RWPE1 (cell line): ENCODE data around the gene PPOX.

ENCODE experiments used
- CTCF ChIA-PET: fragments of 350-600 bp; sonication (Branson Sonifier 250); formaldehyde crosslinking; extraction: SDS; loops from one replicate; lab custom pipeline; 2021; lab: Yijun Ruan, JAX
- POLR2A ChIA-PET: fragments of 400-600 bp; formaldehyde crosslinking; extraction: SDS; loops from one replicate; lab custom pipeline; 2020; ENCODE audit warnings: antibody characterized with exemption; ENCODE audit not compliant: low non-redundant PET; lab: Yijun Ruan, JAX
- DNase-seq: peaks from one replicate; pipeline ENCODE4 v3.0.0; 2012; ENCODE audit warnings: low spot score
- H3K27ac ChIP-seq: fragments of 450-650 bp; 2 replicates; pipeline ENCODE4 v1.5.1; 2017
- CTCF ChIP-seq: fragments of 450-650 bp; conservative IDR thresholded peaks from 2 replicates; pipeline ENCODE4 v1.5.1; 2017; ENCODE audit warnings: low read depth, mild to moderate bottlenecking

Gene PPOX

DNA sequence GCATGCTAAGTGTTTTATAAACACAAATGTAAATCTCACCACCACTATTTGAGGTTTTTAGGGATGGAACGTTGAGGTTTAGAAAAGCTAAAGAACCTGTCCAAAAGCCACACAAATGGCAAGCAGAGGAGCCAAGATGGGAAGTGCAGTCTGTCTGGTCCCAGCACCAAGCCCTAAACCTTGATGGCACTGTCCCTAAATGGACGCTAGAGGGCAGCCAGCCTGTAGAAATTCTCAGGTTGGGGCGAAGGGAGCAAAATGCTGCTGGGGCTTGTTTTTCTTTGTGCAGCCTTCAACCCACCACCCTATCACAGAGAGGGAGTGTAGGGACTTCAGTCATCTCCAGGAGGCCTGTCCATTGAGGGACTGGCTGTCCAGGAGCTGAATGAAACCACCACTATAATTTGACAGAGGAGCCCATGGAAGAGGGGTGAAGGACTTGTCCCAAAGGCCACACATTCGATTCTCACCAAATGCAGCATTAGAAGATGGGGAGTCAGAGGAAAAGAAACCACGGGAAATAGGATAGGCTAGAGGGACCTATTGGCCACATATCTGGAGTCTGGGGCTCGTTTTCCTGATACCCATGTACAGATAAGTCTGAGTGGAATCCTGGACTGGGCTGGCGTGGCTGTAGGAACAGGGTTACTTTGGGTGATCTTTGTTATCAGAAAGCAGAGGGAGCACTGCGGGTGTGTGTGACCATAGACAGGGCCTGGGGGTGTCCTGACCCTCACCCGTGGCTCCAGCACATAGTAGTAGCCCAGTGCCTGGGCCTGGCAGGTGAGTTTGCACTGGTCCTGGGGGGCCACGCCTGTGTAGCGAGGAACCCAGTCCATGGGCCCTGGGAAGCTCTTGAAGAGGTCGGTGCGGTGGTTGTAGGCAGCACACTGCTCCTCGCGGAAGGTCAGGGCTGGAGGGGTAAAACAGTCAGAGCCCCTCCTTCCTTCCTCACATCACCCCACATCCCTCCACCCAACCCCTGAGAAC, 26.5 kb downstream of the PPOX start:
- H3K27ac ChIP-seq = peak overlapping the region; percentile 10; the same call in 1 of the 2 replicates
- ChIA-PET POLR2A (no interaction called here), CTCF (interaction anchor here (0.6 to 1.8 kb wide), 10 partner anchors 10 to 208 kb away, joined by 3 to 4 read pairs (median 3); partner anchors contain the start of genes NDUFS2, PPOX and TOMM40L)
- TF ChIP-seq CTCF = peak; percentile 93
- peak; percentile 78 for DNase-seq

GRCh38 chr1:161193561-161194235, 27.5 kb downstream of the PPOX start:
- ChIA-PET CTCF (interaction anchor here (0.6 to 1.8 kb wide), 5 partner anchors 28 to 189 kb away, joined by 3 to 5 read pairs (median 4); partner anchors contain the start of genes PPOX and TOMM40L), POLR2A (no interaction called here)
- TF ChIP-seq CTCF = no peak
- DNase-seq = no peak
- peak overlapping the region; percentile 10; the same call in 1 of the 2 replicates for H3K27ac ChIP-seq

- ChIA-PET POLR2A (no interaction called here), CTCF (no interaction called here)
- no peak for TF ChIP-seq CTCF
- no peak for DNase-seq
- H3K27ac ChIP-seq = no peak overlapping the region
Measured at GRCh38 chr1:161195171-161195570, 28.9 kb downstream of the PPOX start.

DNA sequence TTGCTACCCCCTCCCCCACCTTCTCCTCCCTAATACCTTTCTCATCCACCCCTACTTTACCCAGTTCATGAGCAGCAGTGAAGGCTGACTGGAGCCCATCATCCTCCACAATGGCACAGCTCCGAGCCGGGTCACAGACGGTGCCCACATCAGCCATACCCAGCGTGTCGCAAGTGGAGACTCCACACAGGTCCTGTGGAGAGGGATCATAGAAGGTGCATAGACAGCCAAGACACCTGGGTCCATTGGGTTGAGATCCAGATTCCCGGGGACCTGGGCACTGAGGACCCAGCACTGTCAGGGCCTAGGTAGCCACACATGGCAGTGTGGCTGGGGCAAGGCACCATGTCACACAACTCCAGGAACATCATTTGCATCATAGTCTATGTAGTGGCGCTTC, 29.9 kb downstream of the PPOX start:
- DNase-seq = no peak
- TF ChIP-seq CTCF = no peak
- ChIA-PET CTCF (no interaction called here), POLR2A (no interaction called here)
- no peak overlapping the region for H3K27ac ChIP-seq

DNA sequence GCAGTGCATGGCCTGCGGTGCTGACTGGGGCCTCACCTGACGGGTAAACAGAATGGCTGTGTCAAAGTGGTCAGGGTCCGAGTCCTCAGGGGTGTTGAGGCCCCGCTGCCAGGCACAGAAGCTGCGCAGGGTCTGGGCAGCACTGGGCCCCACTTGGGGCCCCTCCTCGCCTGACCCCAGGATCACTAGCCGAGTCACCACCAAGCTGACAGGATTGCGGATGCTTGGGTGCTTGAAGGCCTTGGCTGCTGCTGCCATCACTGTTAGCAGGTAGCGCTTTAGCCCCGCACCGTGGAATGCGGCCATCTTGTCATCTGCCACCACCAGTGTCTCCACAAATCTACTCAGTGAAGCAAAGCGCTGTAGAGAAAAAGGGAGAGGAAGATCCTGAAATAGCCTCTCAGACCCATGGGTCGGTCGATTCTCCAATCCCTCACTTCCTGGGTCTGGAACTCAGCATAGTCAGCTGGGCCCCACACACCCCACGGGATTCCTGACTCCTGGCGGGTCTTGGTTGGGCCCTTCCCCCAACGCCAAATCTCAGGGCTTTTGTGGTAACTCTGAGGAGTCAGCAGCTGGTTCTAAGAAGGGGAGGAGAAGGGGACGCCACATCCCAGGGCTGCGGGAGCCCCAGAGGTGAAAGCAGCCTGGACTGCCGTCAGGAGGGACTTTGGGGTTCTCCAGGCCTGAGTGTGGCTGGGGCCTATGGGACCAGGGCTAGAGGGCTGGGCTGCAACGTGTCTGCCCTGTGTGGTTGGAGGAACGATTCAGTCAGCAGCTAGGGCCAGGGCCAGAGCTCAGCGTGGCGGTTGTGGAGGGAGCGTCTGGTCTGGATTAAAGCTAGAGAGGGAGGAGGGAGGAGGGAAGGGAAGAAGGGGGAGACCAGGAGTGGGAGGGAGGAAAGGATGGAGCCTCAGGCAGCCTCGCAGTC, 30.6 kb downstream of the PPOX start:
- no peak for DNase-seq
- no peak overlapping the region for H3K27ac ChIP-seq
- TF ChIP-seq CTCF = no peak
- CTCF ChIA-PET = interaction anchor here (1.2 kb wide), 1 partner anchor 94 kb away, joined by 9 read pairs; no protein-coding TSS in a partner anchor
- POLR2A ChIA-PET = interaction anchor here (0.6 kb wide), 1 partner anchor 201 kb away, joined by 3 read pairs; no protein-coding TSS in a partner anchor
